Neural crest cell (in vitro differentiated cells): ENCODE data around the gene ADORA1. TPM values are rescaled to one million over a fixed set of nuclear protein-coding genes. Genes with fewer than 3 reads are reported as not detected.

ENCODE experiments used
- DNase-seq: peaks from one replicate; pipeline ENCODE4 v3.0.0; 2021; ENCODE audit warnings: low read depth, mixed read lengths, low spot score
- H3K27ac Mint-ChIP-seq: one replicate; pipeline ENCODE4 v1.8.0; 2021; ENCODE audit warnings: mild to moderate bottlenecking, mixed read lengths; ENCODE audit not compliant: unreplicated experiment
- H3K27me3 Mint-ChIP-seq: 2 replicates; pipeline ENCODE4 v1.8.0; 2021; ENCODE audit warnings: low read depth, mild to moderate bottlenecking, mixed read lengths
- H3K36me3 Mint-ChIP-seq: 2 replicates; pipeline ENCODE4 v1.8.0; 2021; ENCODE audit warnings: low read depth, mild to moderate bottlenecking, mixed read lengths
- H3K4me1 Mint-ChIP-seq: 2 replicates; pipeline ENCODE4 v1.8.0; 2021; ENCODE audit warnings: mixed read lengths
- H3K4me3 Mint-ChIP-seq: one replicate; pipeline ENCODE4 v1.8.0; 2021; ENCODE audit warnings: mild to moderate bottlenecking, mixed read lengths
- H3K9me3 Mint-ChIP-seq: 2 replicates; pipeline ENCODE4 v1.8.0; 2021; ENCODE audit warnings: mixed read lengths
- CTCF ChIP-seq: fragments of 200-600 bp; sonication (generic); conservative IDR thresholded peaks from 2 replicates; pipeline ENCODE4 v1.5.0; 2021; ENCODE audit warnings: antibody characterized with exemption, mild to moderate bottlenecking
- total RNA-seq: library from RNA; stranded (reverse); gene quantifications from 2 replicates; pipeline ENCODE4 v1.2.1, GENCODE V29; 2021

The ADORA1 gene
- total RNA-seq, 1 donor from 2014 or later, result 1.9 TPM

GRCh38 chr1:203166192-203166940 is 38.8 kb downstream of the ADORA1 start:
- no peaks in the 10 kb centered on the region for H3K9me3 Mint-ChIP-seq
- no peaks in the 10 kb centered on the region for H3K27me3 Mint-ChIP-seq
- peak overlapping the region; percentile 87 for H3K27ac Mint-ChIP-seq
- H3K4me3 Mint-ChIP-seq, result no peak overlapping the region
- no peaks in the 10 kb centered on the region for H3K36me3 Mint-ChIP-seq
- TF ChIP-seq CTCF, result no peak
- H3K4me1 Mint-ChIP-seq, result no peaks in the 10 kb centered on the region
- no peak for DNase-seq

DNA sequence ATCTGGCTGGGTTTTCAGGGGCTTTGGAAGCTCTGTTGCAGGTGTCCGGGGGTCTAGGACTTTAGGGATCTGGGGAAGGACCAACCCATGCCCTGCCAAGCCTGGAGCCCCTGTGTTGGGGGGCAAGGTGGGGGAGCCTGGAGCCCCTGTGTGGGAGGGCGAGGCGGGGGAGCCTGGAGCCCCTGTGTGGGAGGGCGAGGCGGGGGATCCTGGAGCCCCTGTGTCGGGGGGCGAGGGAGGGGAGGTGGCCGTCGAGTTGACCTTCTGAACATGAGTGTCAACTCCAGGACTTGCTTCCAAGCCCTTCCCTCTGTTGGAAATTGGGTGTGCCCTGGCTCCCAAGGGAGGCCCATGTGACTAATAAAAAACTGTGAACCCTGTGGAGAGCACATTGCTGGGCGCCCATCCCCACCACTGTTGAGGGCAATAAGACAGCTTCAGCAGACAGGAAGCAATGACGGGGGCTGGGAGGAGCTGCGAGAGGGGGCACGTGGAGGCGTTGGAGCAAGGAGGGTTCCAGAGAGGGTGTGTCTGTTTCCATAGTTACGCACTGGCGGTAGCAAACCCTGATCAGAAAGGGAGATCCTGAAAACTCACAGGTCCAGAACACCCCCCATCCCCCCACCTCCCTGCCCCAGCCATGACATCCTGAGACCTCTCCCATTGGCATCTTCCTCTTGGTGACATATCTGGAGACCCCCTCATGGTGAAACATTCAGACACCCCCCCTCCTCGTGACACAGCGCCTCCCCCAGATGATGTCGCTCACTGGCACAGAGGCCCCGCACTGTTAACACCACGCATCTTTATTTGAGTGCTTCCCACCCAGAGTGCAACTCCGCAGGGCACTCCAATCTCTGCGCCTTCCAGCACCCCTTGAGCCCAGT is 39.7 kb downstream of the ADORA1 start:
- no peak for DNase-seq
- Mint-ChIP-seq H3K4me3 (no peak overlapping the region), H3K36me3 (no peaks in the 10 kb centered on the region), H3K4me1 (no peaks in the 10 kb centered on the region), H3K27me3 (no peaks in the 10 kb centered on the region), H3K27ac (no peak overlapping the region), H3K9me3 (no peaks in the 10 kb centered on the region)
- TF ChIP-seq CTCF, result no peak

DNA sequence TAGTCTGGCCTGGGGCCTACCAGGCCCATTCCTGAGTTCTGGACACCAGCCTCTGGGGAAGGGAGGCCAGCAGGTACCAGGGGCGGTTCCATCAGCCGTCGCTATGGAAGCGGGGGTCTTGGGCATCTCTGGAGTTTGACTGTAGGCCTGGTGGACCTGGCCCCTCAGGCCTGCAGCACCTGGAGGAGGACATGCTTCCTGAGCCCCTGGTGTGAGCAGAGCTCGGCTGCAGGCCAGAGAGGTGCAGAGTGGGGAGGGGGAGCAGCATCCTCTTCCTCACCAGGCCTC is 40.3 kb downstream of the ADORA1 start:
- no peak for DNase-seq
- H3K4me1 Mint-ChIP-seq, result no peaks in the 10 kb centered on the region
- no peaks in the 10 kb centered on the region for H3K27me3 Mint-ChIP-seq
- TF ChIP-seq CTCF, result no peak
- H3K4me3 Mint-ChIP-seq, result no peak overlapping the region
- H3K27ac Mint-ChIP-seq, result no peak overlapping the region
- H3K9me3 Mint-ChIP-seq, result no peaks in the 10 kb centered on the region
- no peaks in the 10 kb centered on the region for H3K36me3 Mint-ChIP-seq

- H3K4me3 Mint-ChIP-seq, result no peak overlapping the region
Measured at GRCh38 chr1:203168256-203168786, 40.8 kb downstream of the ADORA1 start.

GRCh38 chr1:203168991-203169390 is 41.5 kb downstream of the ADORA1 start:
- Mint-ChIP-seq H3K9me3 (no peaks in the 10 kb centered on the region), H3K27me3 (no peaks in the 10 kb centered on the region), H3K4me3 (no peak overlapping the region), H3K27ac (no peak overlapping the region), H3K36me3 (no peaks in the 10 kb centered on the region), H3K4me1 (no peaks in the 10 kb centered on the region)
- TF ChIP-seq CTCF, result no peak
- DNase-seq, result no peak

More at GRCh38 chr1:203168256-203168786, 40.8 kb downstream of the ADORA1 start:
- no peak for DNase-seq
- Mint-ChIP-seq H3K36me3 (no peaks in the 10 kb centered on the region), H3K27ac (no peak overlapping the region), H3K4me1 (no peaks in the 10 kb centered on the region), H3K27me3 (no peaks in the 10 kb centered on the region), H3K9me3 (no peaks in the 10 kb centered on the region)
- TF ChIP-seq CTCF, result no peak
